ENCODE data around the gene CAND1.
"Not testable (repeated sequence)": the region's sequence is repeated elsewhere in the genome, so short reads cannot be mapped to it uniquely, and the experiment has no call there.

The CAND1 gene

DNA sequence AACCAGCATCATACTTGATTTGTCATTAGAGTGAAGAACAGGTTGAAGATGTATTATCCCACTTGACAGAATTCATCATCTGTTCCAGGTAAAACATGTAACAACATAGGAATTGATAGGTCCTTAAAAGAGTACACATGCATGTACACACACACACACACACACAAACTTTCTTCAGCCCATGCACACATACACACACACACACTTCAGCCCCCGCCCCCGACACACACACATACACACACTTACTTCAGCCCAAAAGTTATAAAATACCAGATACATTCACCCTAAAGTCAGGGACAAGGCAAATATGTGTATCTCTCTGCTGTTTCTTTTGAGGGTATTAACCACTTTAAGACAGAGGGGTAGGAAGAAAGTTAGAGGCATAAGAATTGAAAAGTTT is 15.4 kb downstream of the CAND1 start:
- DNase-seq, result no peak

DNA sequence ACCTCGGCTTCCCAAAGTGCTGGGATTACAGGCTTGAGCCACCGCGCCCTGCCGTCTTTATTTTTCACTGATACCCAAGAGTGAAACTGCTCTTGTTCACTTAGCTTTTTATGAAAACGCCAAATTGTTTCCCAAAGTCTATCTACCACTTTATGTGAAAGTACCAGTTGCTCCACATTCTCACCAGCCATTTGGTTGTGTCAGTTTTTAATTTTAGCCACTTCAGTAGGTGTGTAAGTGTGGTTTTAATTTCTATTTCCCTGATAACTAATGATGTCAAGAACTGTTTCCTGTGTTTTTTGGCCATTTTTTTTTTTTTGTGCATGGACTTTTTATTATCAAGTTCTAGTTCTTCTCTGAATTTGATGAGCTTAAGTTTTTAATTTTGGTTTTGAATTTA is 17.1 kb downstream of the CAND1 start:
- no peak for DNase-seq

DNA sequence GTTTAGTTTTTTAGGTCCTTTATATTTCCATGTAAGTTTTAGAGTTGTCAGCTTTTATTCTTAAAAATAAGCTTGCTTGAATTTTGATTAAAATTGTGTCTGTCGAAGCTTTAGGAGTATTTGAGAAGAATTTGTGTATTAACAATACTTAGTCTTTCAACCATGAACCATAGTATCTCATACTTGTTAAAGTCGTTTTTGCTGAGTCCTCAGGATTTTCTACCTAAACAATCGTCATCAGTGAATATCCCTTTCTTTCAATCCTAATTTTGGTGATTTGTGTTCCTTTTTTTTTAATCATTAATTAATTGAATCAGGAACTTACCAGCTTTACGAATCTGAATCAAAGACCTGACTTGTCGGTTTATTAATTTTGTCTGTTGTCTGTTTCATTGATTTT is 18.2 kb downstream of the CAND1 start:
- no peak for DNase-seq

DNA sequence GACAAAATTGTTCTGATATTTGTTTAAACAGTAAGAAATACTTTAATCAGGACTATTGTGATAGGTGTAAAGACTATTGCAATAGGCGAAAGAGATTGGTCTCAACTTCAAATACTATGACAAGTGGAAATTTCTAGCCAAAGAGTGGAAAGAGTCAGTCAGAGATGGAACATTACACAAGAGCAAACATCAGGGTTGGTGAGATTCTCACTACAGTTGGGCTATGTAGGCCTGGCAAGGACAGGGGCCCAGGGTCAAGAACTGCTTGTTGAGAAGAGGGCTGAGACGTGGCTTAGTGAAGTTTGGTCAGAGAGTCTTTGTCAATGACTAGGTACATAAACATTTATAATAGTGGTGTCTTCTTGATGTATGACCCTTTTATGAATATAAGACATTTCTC is 19.4 kb downstream of the CAND1 start:
- DNase-seq, result no peak

DNA sequence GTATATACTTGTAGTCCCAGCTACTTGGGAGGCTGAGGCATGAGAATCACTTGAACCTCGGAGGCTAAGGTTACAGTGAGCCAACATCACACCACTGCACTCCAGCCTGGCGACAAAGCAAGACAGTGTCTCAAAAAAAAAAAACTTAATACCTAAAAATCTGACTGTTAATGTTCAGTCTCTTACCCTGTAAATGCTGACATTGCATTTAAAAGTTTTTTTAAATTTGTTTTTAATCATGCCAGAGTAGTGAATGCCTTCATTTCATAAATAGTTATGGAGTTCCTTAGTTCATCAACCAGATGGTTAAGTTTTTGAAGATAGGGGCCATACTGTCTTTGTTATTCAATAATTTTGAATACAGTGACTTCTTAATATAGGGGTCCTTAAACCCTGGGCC is 21.2 kb downstream of the CAND1 start:
- DNase-seq, result no peak

DNA sequence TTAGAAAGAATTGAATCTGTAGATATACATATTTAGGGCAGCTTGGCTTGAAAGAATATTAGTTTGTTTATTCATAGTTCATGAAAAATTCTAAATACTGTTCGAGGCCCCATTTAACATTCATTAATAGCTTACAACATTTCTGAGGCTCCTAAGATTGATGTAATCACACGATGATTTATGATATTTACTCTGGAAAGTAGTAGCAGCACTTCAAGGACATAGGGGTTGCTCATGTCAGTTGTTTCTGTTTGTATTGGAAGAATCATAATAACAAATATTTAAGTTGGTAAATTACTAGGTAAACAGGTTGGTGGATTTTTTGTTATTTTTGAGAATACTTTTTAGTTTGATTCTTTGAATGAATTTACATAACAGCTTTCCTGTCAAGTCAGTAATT is 30.4 kb downstream of the CAND1 start:
- no peak for DNase-seq

DNA sequence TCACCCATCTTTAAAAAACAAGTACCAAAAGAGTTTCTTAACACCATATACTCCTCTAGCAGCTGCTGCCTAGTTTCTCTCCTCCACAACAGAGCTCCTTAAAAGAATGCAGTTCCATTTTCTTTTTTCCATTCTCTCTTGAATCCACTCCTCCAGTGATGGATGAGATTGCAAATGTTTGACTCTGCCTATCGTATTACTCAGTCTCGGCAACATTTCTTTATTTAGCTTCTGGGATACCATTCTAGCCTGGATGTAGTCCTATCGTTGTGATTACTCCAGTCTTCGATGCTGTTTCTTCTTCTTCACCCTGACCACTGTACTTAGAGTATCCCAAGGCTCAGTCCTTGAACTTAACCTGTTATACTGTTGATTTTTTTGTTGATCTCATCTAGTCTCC is 30.8 kb downstream of the CAND1 start:
- no peak for DNase-seq

DNA sequence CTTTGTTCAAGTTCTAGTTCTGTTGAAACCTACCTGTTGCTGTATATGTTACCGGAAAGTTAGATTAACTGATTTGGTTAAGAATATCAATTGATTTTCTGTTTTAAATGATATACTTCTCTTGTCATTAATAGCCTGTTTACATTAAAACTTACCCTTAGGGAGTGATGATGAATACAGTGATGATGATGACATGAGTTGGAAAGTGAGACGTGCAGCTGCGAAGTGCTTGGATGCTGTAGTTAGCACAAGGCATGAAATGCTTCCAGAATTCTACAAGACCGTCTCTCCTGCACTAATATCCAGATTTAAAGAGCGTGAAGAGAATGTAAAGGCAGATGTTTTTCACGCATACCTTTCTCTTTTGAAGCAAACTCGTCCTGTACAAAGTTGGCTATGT is 33.0 kb downstream of the CAND1 start:
- no peak for DNase-seq

DNA sequence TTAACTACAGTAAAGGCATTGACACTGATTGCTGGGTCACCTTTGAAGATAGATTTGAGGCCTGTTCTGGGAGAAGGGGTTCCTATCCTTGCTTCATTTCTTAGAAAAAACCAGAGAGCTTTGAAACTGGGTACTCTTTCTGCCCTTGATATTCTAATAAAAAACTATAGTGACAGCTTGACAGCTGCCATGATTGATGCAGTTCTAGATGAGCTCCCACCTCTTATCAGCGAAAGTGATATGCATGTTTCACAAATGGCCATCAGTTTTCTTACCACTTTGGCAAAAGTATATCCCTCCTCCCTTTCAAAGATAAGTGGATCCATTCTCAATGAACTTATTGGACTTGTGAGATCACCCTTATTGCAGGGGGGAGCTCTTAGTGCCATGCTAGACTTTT is 36.4 kb downstream of the CAND1 start:
- no peak for DNase-seq

DNA sequence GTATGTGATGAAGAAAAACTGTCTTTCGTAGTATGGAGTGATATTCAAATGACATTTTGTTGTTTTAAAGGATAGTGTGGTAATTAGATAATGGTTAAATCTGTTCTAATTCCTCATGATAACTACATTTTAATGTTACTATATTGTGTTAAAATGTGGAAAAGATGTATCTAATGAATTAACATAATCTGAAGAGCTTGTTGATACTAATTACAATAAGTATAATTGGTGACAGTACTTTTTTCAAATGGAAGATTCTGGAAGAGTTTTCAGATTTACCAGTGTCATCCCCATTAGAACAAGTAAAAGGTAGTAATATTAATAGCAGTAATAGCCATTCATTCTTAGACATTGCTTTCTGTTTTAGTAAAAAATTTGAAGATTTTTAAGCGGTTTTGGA is 37.6 kb downstream of the CAND1 start:
- DNase-seq, result no peak

DNA sequence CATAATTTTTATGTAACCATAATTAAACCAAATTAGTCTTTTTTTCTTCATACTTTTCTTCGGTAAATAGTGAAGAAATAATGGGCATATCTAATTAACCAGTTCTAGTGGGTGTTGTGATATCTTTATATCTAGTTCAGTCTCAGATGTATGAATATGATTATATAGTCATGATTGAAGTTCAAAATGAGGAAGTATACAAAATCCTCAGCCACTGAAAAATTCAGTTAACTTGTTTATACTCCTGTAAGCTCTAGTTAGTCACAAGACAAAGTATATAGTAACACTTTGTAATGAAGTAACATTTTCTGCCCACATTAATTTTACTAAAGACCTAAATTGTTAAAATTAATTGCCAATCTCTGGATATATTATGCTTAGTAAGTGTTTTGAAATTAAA is 46.5 kb downstream of the CAND1 start:
- no peak for DNase-seq

DNA sequence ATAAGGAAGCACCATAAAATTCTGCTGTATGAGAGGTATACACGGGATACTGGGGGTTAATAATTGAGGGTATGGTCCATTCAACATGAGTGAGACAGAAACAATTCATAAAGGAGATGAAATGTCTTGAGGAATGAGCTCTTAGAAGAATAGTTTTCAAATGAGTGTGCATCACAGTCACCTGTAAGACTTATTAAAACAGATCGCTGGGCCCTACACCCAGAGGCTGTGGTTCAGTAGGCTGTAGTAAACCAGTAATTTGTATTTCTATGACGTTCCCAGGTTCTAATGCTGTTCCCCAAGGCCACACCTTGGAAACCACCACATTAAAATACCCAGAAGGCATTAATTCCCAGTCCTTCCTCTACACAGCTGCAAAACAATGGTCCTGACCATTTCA is 49.6 kb downstream of the CAND1 start:
- DNase-seq, result no peak

DNA sequence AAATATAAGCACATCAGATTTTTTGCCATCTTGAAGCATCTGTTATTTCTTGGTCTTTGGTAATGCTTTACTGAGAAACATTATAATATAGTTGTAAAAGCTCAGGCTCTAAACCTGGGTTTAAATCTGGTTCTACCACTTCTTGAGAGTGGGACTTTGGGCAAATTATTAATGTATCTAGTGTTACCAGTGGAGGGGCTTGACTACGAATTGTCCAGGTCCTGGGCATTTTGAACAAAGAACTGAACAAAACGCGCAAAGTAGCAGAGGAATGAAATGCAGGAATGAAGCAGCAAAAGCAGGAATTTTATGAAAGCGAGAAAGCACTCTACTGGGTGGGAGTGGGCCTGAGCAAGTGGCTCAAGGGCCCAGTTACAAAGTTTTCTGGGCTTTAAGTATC is 50.8 kb downstream of the CAND1 start:
- no peak for DNase-seq

DNA sequence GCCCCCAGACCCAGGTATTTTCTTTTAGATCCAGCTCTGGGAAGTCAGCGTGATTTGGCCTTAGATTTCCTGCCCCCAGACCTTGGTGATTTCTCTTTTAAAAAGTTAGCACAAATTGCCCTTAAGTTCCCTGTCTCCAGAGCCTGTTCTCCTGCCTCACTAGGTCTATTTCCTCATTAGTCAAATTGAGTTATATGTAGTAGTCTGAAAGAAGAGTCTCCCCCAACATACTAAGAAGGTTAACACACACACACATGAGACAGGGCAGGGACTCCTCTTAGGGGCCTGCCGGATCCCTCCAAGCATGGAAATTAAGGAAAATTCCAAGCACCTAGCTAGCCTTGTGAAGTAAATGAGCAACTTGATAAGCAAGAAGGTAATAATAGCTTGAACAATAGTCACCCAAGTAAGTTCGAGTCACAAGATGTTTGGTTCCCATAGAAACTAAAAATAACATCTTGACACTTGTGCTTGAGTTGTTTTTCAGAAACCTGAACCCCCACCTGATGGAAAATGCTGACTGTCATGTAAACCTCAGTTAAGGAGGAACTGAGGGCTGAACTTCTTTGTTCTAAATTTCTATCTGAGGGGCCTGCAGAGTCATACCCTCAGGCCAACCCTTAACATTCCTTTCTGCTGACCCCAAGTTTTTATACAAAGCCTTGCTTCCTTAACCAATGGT is 51.6 kb downstream of the CAND1 start:
- DNase-seq, result no peak

DNA sequence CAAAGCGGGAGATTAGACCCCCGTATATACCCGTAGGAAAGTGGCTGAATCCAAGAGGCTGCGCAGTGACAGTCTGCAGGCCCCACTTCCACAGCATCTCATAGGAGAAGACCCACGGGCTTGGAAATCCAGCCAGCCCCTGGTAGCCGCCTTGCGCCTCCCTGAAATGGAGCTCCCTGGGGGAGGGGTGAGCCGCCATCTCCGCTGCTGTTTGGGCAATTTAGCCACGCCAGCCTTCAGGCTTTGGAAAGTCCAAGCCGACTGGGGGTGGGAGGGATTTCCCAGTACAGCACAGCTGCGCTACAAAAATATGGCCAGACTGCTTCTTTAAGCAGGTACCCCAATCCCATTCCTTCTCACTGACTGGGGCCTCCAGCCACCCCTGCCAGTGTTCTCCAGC is 53.4 kb downstream of the CAND1 start:
- no peak for DNase-seq

DNA sequence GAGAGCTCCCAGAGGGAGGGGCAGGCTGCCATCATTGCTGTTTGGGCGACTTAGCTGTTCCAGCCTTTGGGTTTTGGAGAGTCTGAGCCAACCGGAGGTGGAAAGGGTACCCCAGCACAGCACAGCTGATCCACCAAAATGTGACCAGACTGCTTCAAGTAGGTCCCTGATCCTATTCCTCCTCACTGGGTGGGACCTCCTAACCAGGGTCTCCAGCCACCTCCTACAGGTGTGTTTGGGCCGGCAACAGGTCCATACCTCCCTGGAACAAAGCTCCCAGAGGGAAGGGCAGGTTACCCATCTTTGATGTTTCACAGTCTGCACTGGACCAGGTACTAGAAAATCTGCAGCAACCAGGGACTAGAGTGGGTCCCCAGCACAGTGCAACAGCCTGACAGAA is 53.8 kb downstream of the CAND1 start:
- no peak for DNase-seq

DNA sequence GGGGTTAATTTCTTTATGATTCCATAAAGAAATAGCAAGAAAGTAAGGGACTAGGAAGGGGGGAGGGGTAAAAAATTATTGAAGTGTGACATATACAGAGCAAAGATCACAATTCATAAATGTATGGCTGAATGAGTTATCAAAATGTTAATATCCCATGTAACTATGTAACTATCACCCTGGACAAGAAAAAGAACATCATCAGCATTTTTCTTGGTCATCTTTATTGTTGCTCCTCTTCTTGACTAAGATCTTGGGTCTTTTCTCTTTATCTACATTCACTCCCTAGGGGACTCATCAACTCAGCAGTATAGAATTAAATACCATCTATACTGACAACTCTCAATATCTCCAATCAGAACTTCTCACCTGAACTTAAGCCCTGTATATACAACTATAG is 57.5 kb downstream of the CAND1 start:
- DNase-seq, result no peak

DNA sequence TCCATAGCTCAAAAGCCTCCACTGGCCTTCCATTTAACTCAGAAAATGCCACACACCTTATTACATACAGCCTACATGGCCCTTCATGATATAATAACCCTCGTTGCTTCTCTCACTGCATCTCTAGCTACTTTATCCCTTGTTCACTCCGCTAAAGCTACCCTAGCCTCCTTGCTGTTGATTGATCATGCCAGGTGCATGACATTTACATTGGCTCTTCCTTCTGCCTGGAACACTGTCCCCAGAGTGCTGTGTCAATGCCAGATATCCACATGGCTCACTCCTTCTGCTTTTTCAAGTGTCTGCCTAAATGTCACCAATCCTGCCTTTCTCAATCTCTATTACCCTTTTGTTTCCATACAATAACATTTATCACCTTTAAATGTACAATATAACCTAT is 58.3 kb downstream of the CAND1 start:
- DNase-seq, result no peak

DNA sequence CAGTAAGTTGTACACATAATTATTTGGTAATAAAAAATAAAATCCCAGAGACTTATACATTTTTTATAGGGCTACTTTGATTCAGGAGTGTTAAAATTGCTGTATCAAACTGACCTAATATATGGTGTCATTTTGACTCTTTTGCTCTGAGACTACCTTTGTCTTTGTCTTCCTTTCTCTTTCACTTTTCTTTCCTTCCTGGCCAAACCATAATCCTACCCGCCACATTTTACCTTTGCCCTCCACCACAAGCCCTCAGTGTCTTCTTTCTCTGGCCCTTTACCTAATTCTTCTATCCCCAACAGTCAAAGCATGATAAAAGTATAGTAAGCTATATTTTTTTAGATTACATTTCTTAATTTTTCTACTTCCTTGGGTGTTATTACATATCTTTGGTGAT is 62.0 kb downstream of the CAND1 start:
- no peak for DNase-seq

DNA sequence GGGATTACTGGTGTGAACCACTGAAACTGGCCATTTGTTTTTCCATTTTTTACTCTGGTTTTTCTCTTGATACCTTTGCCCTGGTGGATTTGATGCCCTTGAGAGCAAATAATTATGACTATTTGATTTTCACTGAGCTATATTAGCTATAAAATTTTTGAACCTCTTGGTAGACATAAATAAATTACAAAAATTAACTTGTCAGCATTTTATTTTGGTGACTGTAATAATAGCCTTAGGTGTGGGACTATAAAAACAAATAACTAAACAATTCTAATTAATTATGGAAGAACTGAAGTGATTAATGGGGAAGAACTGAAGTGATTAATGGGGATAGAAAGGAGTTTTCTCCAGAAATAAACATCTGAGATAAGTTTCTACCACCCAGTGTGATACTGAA is 62.7 kb downstream of the CAND1 start:
- DNase-seq, result no peak

DNA sequence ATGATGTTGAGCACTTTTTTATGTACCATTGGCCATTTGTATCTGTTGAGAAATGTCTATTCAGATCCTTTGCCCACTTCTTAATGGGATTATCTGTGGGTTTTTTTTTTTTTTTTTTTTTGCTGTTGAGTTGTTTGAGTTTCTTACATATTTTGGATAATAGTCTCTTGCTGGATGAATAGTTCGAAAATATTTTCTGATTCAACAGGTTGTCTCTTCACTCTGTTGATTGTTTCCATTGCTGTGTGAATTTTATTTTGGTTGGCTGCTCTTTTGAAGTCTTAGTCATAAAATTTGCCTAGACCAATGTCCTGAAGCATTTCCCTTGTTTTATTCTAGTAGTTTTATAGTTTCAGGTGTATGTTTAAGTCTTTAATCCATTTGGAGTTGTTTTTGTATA is 64.5 kb downstream of the CAND1 start:
- no peak for DNase-seq

DNA sequence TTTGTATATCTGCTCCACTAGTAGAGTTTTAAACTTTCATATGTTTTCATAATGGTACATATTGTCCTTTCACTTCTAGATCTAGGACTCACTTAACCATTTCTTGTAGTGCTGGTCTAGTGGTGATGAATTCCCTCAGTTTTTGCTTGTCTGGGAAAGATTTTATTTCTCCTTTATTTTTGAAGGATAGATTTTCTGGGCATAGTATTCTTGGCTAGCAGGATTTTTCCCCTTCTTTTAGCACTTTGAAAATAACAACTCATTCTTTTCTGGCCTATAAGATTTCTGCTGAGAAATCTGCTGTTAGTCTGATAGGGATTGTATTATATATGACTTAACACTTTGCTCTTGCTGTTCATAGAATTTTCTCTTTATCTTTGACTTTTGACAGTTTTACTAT is 69.3 kb downstream of the CAND1 start:
- DNase-seq, result no peak

DNA sequence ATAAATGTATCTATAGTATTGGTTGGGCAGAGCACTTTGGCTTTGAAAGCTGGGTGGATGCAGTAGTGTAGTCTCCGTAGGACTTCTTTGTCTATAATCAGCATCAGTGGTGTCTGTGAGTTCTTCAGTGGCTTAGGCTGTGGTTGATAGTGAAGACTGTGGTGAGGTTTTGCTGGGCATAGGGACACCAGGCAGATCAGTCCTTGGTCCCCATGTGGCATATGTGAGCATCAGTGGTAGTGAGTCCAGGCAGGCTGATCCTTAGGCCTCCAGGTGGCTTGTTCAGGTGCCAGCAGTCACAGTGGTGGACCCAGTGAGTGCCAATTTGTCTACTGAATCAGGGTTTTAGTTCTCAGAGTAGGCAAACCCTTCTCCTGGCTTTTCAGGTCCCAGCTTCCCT is 70.4 kb downstream of the CAND1 start:
- no peak for DNase-seq

DNA sequence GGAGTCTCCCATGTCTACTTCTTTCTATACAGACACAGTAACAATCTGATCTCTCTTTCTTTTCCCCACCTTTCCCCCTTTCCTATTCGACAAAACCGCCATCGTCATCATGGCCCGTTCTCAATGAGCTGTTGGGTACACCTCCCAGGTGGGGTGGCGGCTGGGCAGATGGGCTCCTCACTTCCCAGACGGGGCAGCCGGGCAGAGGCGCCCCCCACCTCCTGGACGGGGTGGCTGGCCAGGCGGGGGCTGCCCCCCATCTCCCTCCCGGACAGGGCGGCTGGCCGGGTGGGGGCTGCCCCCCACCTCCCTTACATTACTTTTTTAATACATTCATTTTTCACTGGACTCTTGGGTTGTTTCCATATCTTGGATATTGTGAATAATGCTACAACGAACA is 71.9 kb downstream of the CAND1 start:
- DNase-seq, result not testable (repeated sequence)

DNA sequence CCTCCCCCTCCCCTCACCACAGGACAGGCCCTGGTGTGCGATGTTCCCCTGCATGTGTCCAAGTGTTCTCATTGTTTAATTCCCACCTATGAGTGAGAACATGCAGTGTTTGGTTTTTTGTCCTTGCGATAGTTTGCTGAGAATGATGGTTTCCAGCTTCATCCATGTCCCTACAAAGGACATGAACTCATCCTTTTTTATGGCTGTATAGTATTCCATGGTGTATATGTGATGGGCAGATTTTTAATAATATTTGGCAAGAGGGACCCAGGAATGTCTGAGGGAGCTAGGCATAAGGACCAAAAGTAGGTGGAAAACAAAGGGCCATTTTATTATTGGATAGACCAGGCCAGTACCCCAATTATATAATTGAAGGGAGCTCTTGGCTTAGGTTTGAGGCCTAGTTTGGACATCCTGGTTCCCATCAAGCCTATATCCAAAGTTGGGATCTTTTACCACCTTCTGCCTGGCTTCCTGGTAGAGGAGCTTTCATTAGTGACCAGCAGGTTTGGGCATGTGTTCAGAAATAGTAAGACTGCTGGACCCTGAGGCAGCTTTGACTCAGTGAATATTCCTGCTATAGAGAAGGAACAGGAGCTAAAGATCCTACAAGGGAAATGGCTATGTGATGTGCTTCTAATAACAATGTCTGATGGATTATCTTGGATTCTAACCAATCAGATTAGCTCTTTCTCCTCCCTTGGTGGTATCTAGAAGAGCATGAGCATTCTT is 76.0 kb downstream of the CAND1 start:
- no peak for DNase-seq

All from T-helper 9 cell (primary cell).